Activated naive CD8-positive, alpha-beta T cell treated with anti-CD3 and anti-CD28 coated beads, Interleukin-2, amount 50 U/mL, for 24 hours (primary cell): ENCODE data around the gene ADAMTS17.

Source experiments
- ATAC-seq: fragments of 150-1000 bp; cut with Tn5 transposase; one replicate; pipeline ENCODE4 v1.10.0; 2021
- DNase-seq: peaks from one replicate; pipeline ENCODE4 v3.0.0; 2021
- H3K27ac Mint-ChIP-seq: one replicate; pipeline ENCODE4 v1.8.0; 2021; ENCODE audit warnings: mild to moderate bottlenecking, mixed read lengths
- H3K27me3 Mint-ChIP-seq: one replicate; pipeline ENCODE4 v1.8.0; 2021; ENCODE audit warnings: mixed read lengths
- H3K36me3 Mint-ChIP-seq: one replicate; pipeline ENCODE4 v1.8.0; 2021; ENCODE audit warnings: low read depth, mixed read lengths
- H3K4me1 Mint-ChIP-seq: one replicate; pipeline ENCODE4 v1.8.0; 2021; ENCODE audit warnings: mixed read lengths
- H3K4me3 Mint-ChIP-seq: one replicate; pipeline ENCODE4 v1.8.0; 2021; ENCODE audit warnings: mild to moderate bottlenecking, moderate library complexity, mixed read lengths
- H3K9me3 Mint-ChIP-seq: one replicate; pipeline ENCODE4 v1.8.0; 2021; ENCODE audit warnings: mixed read lengths

Gene ADAMTS17

DNA sequence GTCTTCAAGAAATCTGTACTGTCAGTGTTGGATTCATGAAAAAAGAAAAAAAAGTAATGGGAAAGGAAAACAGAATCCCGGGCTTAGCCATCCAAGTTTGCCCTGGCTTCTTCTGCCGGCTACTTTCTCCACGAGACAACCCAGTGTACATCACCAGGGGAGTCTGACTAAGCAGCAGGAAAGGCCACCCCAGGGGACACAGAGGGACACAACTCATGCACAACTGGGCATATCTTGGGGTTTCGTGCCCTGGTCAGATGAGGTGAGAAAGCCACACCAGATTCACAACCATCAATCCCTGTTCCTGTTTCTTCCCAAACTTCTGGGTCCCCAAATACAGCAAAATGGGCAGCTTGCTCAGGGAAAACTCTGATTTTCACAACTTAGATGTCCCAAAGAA, 33.2 kb downstream of the ADAMTS17 start:
- peaks cover 4% of the 10 kb centered on the region for H3K36me3 Mint-ChIP-seq
- H3K4me1 Mint-ChIP-seq: peaks cover 6% of the 10 kb centered on the region
- no peaks in the 10 kb centered on the region for H3K9me3 Mint-ChIP-seq
- no peak overlapping the region for H3K27ac Mint-ChIP-seq
- DNase-seq (no peak), ATAC-seq (no peak)
- H3K4me3 Mint-ChIP-seq: no peak overlapping the region
- H3K27me3 Mint-ChIP-seq: no peaks in the 10 kb centered on the region

DNA sequence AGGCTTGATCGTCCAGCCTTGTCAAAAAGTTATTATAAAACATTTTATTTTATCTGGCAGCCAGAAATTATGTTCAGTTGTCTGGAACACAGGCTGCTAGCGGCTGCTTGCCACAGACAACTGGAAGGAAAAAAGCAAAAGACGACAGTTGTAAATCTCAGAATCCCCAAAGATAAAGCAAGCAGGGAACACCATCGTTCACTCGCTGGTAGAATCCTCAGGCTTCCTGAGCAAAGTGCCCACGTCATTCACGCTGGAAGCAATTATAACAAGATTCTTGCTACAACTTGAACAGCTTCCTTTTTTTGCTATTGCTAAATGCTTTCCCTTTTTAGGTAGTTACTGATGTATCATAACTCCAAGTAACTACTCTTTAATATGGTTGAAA, 33.6 kb downstream of the ADAMTS17 start:
- Mint-ChIP-seq H3K4me1 (peaks cover 6% of the 10 kb centered on the region), H3K27ac (no peak overlapping the region), H3K9me3 (no peaks in the 10 kb centered on the region), H3K36me3 (peaks cover 4% of the 10 kb centered on the region), H3K4me3 (no peak overlapping the region), H3K27me3 (no peaks in the 10 kb centered on the region)
- no peak for DNase-seq
- no peak for ATAC-seq

DNA sequence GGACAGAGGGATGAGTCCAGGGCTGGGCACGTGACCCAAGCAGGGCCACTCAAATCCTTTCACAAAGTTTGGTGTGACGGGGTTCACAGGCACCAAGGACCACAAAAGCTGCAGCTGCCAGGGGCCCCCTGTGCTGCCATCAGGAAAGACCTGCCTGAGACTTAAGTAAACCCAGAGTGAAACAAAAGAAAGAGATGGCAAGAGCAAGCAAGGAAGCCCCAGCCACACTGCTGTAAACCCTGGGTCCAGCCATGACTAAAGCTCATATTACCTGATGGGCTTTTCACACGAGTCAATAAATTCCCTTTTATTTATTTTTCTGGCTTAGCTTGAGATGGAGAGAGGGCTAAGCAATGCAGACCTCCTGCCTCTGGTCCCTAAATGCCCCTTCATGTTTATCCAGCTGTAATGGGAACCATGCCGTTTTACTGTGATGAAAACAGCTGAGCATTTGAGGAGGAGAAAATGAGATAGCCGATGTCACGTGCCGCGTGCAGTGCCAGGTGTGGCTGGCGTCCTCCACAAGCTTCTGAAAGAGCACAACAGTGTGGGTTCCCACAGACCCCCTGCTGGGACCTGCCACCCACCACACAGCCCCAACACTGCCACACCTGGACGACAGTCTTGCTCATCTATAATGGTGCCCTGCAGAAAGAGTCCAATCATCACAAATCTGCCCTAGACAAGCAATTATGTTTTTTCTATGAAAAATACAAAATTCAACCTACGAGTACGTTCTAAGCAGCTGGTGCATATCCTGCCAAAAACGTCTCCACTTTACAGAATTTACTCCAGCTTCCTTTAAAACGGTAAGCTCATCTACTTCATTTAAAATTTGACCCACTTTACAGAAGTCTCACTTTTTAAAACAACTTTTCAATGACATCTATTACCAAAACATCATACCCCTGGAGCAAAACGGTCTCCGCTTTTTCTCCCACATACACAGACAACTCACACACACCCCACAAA, 34.2 kb downstream of the ADAMTS17 start:
- Mint-ChIP-seq H3K4me3 (no peak overlapping the region), H3K27ac (no peak overlapping the region), H3K36me3 (peaks cover 4% of the 10 kb centered on the region), H3K9me3 (no peaks in the 10 kb centered on the region), H3K27me3 (no peaks in the 10 kb centered on the region), H3K4me1 (peaks cover 6% of the 10 kb centered on the region)
- ATAC-seq (no peak), DNase-seq (no peak)

DNA sequence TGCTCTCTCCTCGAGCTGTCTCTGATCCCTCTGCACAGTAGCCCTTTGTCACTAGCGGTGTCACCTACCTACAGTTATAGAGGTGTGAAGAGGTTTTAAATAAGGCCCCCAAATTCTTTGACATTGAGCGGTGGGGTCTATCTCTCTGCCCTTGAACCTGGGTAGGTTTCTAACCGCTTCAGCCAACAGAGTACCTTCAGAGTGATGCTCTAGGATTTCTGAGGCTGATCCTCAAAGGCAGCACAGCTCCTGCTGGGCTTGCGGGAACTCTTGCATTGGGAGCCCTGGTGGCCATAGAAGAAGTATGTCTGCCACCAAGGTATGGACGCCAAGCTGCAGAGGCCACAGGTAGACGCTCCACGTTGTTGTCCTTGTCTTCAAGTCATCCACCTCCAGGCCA, 35.7 kb downstream of the ADAMTS17 start:
- Mint-ChIP-seq H3K4me3 (no peak overlapping the region), H3K4me1 (peaks cover 6% of the 10 kb centered on the region), H3K27ac (no peak overlapping the region), H3K27me3 (no peaks in the 10 kb centered on the region), H3K36me3 (peaks cover 4% of the 10 kb centered on the region), H3K9me3 (peaks cover 6% of the 10 kb centered on the region)
- DNase-seq (no peak), ATAC-seq (no peak)

DNA sequence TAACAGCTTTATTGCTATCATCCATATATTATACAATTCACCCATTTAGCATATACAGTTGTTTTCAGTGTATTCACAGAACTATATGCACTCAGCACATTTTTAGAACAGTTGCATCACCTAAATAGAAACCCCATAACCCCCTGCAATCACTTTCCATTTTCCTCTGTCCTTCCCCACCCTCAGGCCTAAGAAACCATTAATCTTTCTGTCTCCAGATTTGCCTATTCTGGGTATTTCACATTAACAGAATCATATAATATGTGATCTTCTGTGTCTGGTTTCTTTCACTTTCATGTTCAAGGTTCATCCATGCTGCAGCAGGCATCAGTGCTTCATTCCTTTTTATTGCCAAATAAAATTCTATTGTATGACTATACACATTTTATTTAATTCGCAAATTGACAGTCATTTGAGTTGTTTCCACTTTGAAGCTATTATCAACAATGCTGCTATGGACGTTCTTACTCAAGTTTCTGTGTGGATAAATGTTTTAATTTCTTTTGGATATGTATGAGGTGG, 39.8 kb downstream of the ADAMTS17 start:
- peaks cover 11% of the 10 kb centered on the region for H3K9me3 Mint-ChIP-seq
- DNase-seq (no peak), ATAC-seq (no peak)
- H3K4me1 Mint-ChIP-seq: no peaks in the 10 kb centered on the region
- no peak overlapping the region for H3K4me3 Mint-ChIP-seq
- H3K27me3 Mint-ChIP-seq: no peaks in the 10 kb centered on the region
- no peak overlapping the region for H3K27ac Mint-ChIP-seq
- peaks cover 7% of the 10 kb centered on the region for H3K36me3 Mint-ChIP-seq

DNA sequence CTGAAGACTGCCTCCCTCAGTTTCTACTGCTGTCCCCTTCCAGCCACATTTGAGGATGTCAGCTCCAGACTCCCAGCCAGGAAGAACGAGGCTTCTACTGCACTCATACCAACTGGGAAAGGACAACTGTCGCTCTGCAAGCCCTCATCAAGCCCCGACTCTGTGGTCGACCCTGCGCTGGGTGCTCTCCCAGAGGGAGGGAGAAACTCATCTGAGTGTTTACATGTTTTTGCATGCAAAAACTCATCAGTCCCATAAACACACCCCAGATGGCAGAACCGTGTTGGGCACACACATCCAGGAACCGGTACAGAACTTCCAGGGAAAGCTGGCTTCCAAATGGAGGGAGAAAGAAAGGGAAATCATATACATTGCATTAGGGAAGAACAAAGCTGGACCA, 43.5 kb downstream of the ADAMTS17 start:
- peaks cover 7% of the 10 kb centered on the region for H3K36me3 Mint-ChIP-seq
- ATAC-seq (no peak), DNase-seq (no peak)
- no peaks in the 10 kb centered on the region for H3K27me3 Mint-ChIP-seq
- no peak overlapping the region for H3K4me3 Mint-ChIP-seq
- no peaks in the 10 kb centered on the region for H3K4me1 Mint-ChIP-seq
- peaks cover 11% of the 10 kb centered on the region for H3K9me3 Mint-ChIP-seq
- no peak overlapping the region for H3K27ac Mint-ChIP-seq

DNA sequence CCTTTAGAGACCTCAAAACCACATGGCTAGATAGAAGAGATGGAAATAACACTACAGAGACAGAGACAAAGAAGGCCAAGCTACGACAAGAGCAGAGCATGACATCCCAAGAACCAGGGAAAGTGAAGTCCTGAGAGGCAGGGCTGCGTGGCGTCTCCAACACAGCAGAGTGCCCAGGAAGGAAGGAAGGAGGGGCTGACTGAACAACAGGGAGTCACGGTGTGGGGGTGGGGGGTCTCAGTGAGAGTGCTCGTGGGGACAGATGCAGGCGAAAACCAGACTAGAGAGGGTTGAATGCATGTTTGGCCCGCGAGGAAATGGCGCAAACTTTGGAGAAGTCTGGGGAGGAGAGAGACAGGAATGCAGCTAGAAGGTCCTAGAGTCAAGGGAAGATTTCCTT, 44.0 kb downstream of the ADAMTS17 start:
- ATAC-seq (no peak), DNase-seq (no peak)
- peaks cover 11% of the 10 kb centered on the region for H3K9me3 Mint-ChIP-seq
- no peak overlapping the region for H3K4me3 Mint-ChIP-seq
- no peaks in the 10 kb centered on the region for H3K27me3 Mint-ChIP-seq
- peaks cover 7% of the 10 kb centered on the region for H3K36me3 Mint-ChIP-seq
- no peak overlapping the region for H3K27ac Mint-ChIP-seq
- no peaks in the 10 kb centered on the region for H3K4me1 Mint-ChIP-seq

DNA sequence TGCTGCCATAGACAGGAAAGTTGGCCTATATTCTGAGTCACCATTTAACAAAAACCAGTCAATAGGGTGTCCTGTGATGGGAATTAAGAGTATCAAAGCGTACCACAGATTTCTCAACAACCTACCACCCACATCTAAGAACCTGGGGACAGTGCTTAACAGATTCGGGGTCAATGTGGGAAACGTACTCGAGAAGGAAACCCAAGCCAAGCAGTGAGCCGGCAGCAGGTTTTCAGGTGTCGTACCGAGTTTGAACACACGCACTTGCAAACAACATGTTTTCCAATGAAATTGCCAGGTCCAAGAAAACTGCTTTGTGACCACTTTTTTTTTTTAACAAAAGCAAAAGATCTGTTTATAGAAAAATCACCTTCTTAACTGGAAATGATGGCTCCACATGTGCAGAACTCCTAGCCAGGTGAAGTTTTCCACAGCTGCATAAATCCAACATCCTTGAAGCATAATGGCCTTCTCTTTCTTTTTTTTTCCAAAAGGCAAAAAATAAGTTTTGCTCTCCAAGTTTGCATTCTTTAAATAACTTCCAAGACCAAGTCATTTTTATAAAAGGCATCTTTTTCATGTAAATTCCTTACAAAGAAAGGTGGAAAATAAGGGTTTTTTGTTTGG, 45.7 kb downstream of the ADAMTS17 start:
- Mint-ChIP-seq H3K36me3 (peaks cover 3% of the 10 kb centered on the region), H3K27me3 (no peaks in the 10 kb centered on the region), H3K9me3 (peaks cover 10% of the 10 kb centered on the region), H3K4me1 (peaks cover 1% of the 10 kb centered on the region), H3K27ac (no peak overlapping the region), H3K4me3 (no peak overlapping the region)
- ATAC-seq (no peak), DNase-seq (no peak)

DNA sequence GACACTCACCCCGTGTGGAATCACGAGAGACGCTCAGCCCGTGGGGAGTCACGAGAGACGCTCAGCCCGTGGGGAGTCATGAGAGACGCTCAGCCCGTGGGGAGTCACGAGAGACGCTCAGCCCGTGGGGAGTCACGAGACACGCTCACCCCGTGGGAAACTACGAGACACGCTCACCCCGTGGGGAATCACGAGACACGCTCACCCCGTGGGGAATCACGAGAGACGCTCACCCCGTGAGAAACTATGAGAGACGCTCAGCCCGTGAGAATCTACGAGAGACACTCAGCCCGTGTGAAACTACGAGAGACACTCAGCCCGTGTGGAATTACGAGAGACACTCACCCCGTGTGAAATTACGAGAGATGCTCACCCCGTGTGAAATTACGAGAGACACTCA, 49.8 kb downstream of the ADAMTS17 start:
- H3K4me3 Mint-ChIP-seq: no peak overlapping the region
- ATAC-seq (no peak), DNase-seq (no peak)
- H3K36me3 Mint-ChIP-seq: peaks cover 2% of the 10 kb centered on the region
- no peak overlapping the region for H3K27ac Mint-ChIP-seq
- peaks cover 4% of the 10 kb centered on the region for H3K4me1 Mint-ChIP-seq
- no peaks in the 10 kb centered on the region for H3K27me3 Mint-ChIP-seq
- H3K9me3 Mint-ChIP-seq: peaks cover 16% of the 10 kb centered on the region

DNA sequence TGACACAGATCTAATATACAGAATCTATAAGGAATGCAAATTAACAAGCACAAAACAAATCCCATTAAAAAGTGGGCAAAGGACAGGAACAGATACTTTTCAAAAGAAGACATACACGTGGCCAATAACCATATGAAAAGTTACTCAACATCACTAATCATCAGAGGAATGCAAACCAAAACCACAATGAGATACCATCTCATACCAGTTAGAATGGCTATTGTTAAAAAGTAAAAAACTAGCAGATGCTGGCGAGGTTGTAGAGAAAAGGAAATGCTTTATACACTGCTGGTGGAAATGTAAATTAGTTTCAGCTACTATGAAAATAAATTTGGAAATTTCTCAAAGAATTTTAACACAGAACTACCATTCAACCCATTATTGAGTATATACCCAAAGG, 50.7 kb downstream of the ADAMTS17 start:
- H3K27ac Mint-ChIP-seq: no peak overlapping the region
- no peaks in the 10 kb centered on the region for H3K27me3 Mint-ChIP-seq
- peaks cover 2% of the 10 kb centered on the region for H3K36me3 Mint-ChIP-seq
- no peak for ATAC-seq
- peaks cover 16% of the 10 kb centered on the region for H3K9me3 Mint-ChIP-seq
- H3K4me1 Mint-ChIP-seq: peaks cover 4% of the 10 kb centered on the region
- no peak overlapping the region for H3K4me3 Mint-ChIP-seq
- DNase-seq: no peak

DNA sequence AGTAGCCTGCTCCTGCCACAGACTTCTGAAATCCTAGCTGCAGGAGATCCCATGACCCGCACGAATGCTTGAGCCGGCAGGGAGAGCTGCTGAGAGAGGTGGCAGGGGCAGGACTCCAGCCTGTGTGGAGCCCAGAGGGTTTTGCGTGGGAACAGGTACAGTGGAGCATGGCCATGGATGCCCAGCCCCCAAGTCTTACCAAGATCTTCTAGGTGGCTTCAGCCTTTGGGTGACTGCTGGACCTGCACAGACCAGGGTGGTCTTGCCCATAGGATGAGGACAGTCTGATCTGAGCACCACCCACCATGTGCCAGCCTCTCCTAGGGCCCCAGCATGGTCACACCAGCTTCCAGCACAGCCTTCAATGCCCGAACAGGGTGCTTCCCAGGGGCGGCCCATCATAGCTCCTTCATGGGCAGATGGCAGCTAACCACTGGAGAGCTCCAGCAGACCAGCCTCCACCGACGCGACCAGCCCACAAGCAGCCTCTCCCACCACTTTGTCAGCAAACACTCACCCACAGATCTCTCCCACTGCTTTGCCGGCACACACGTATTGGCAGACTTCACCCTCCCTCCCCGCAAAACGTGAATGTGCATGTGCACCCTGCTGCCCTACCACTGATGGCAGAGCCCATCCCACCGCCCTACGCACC, 56.0 kb downstream of the ADAMTS17 start:
- peaks cover 2% of the 10 kb centered on the region for H3K36me3 Mint-ChIP-seq
- no peak overlapping the region for H3K4me3 Mint-ChIP-seq
- H3K4me1 Mint-ChIP-seq: no peaks in the 10 kb centered on the region
- H3K27ac Mint-ChIP-seq: no peak overlapping the region
- H3K9me3 Mint-ChIP-seq: peaks cover 10% of the 10 kb centered on the region
- no peak for DNase-seq
- ATAC-seq: no peak
- no peaks in the 10 kb centered on the region for H3K27me3 Mint-ChIP-seq

DNA sequence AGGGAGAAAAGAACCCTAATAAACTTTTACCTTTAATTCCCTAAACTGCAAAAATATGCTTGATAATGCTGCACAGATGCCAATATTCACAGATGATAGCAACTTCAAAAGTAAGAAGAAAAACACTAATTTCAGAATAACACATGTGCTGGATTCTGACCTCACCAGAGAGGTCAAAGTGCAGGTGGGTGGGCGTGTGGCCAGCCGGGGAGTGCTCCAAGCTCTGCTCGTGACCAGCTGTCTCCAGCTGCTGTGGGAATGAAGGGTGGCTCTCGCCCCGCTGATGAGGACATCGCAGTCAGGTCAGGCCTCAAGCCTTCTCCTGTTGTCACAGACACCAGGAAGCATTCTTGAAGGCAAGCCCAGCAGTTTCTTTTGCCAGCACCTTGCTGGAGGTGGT, 57.1 kb downstream of the ADAMTS17 start:
- H3K27ac Mint-ChIP-seq: no peak overlapping the region

DNA sequence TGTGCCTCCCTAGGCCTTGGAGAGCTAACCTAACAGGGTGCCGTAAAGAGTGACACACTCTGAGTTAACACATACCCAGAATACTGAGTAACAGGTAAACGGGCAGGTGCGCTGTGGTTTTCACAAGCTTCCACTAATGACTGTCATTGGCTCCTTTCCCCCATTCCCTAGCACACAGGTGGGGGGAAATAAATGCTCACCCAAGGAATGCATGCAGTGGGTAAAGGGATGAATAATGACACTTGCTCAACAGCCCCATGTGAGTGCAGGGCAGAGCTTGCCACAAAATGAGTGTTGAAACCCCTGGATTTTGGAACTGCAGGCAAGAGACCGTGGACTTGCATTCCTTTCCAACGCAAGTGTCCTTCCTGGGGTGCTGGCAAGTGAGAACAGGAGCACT, 57.6 kb downstream of the ADAMTS17 start:
- Mint-ChIP-seq H3K4me3 (no peak overlapping the region), H3K27me3 (no peaks in the 10 kb centered on the region), H3K27ac (no peak overlapping the region), H3K36me3 (peaks cover 2% of the 10 kb centered on the region), H3K9me3 (peaks cover 10% of the 10 kb centered on the region), H3K4me1 (no peaks in the 10 kb centered on the region)
- ATAC-seq (no peak), DNase-seq (no peak)

More for the DNA sequence above, 57.1 kb downstream of the ADAMTS17 start:
- Mint-ChIP-seq H3K27me3 (no peaks in the 10 kb centered on the region), H3K4me1 (no peaks in the 10 kb centered on the region), H3K36me3 (peaks cover 2% of the 10 kb centered on the region), H3K4me3 (no peak overlapping the region), H3K9me3 (peaks cover 10% of the 10 kb centered on the region)
- ATAC-seq: no peak
- no peak for DNase-seq

DNA sequence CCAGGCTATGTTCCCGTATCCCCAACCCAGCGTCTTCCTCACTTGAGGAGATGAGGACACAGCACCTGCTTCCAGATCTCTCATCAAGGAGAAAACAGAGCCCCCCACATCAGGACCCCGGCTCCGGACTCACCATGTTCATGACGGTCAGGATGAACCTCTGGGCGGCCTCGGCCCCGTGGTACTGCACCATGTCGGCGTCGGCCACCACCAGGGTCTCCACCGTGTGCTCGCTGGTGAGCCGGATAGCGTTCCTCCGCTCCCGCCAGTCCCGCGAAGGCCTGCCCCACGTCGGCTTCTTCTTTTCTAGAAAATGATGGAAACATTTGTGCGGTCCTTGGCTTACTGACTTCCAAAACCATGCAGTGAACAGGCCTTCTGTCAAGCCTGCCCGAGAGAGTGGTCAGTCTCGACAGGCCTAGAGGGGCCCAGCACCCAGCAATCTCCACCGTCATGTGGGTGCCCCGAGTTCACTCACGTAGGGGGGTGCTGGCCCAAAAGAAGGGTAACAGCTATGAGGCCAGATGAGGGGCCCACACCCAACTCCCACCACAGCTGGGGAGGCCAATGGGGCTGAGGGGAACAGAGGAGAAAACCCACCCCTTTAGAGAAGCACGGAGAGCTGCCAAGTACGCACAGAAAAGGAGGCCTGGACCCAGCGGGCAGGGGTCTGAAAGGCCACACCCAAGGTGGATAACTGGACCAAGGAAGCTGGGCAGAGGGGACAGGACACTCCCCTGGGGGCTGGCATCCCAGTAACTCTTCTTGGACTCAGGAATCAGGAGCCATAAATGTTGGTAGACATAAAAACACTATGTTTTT, 60.5 kb downstream of the ADAMTS17 start:
- H3K27me3 Mint-ChIP-seq: no peaks in the 10 kb centered on the region
- no peaks in the 10 kb centered on the region for H3K9me3 Mint-ChIP-seq
- H3K4me3 Mint-ChIP-seq: no peak overlapping the region
- no peak for DNase-seq
- H3K36me3 Mint-ChIP-seq: no peaks in the 10 kb centered on the region
- ATAC-seq: no peak
- no peaks in the 10 kb centered on the region for H3K4me1 Mint-ChIP-seq
- no peak overlapping the region for H3K27ac Mint-ChIP-seq
